ENCODE measurements around the gene TNK2.
"Not testable (repeated sequence)": the region's sequence is repeated elsewhere in the genome, so short reads cannot be mapped to it uniquely, and the experiment has no call there.

TNK2 gene

GRCh38 chr3:195850857-195851543 lies 57.4 kb downstream of the TNK2 start:
- DNase-seq (ENCODE audit: low read depth) = peak; percentile 80

- no peak for DNase-seq (ENCODE audit: low read depth)
These were observed 58.9 kb downstream of the TNK2 start for GRCh38 chr3:195849322-195850074.

- no peak for DNase-seq (ENCODE audit: low read depth)
These were observed 61.0 kb downstream of the TNK2 start for GRCh38 chr3:195847055-195847950.

GRCh38 chr3:195845483-195845882 lies 62.9 kb downstream of the TNK2 start:
- no peak for DNase-seq (ENCODE audit: low read depth)

GRCh38 chr3:195844671-195845218 lies 63.6 kb downstream of the TNK2 start:
- no peak for DNase-seq (ENCODE audit: low read depth)

GRCh38 chr3:195839260-195840010 lies 68.9 kb downstream of the TNK2 start:
- no peak for DNase-seq (ENCODE audit: low read depth)

- DNase-seq (ENCODE audit: low read depth) = no peak
These were observed 69.6 kb downstream of the TNK2 start for GRCh38 chr3:195838714-195839113.

- no peak for DNase-seq (ENCODE audit: low read depth)
These were observed 71.7 kb downstream of the TNK2 start for GRCh38 chr3:195836476-195837135.

GRCh38 chr3:195835791-195836190 lies 72.6 kb downstream of the TNK2 start:
- DNase-seq (ENCODE audit: low read depth) = no peak

- DNase-seq (ENCODE audit: low read depth) = no peak
These were observed 73.4 kb downstream of the TNK2 start for GRCh38 chr3:195834675-195835583.

GRCh38 chr3:195829897-195830254 lies 78.5 kb downstream of the TNK2 start:
- DNase-seq (ENCODE audit: low read depth) = no peak

GRCh38 chr3:195828762-195829161 lies 79.6 kb downstream of the TNK2 start:
- DNase-seq (ENCODE audit: low read depth) = no peak

- no peak for DNase-seq (ENCODE audit: low read depth)
These were observed 82.2 kb downstream of the TNK2 start for GRCh38 chr3:195825857-195826804.

GRCh38 chr3:195825191-195825588 lies 83.2 kb downstream of the TNK2 start:
- no peak for DNase-seq (ENCODE audit: low read depth)

GRCh38 chr3:195824425-195825190 lies 83.7 kb downstream of the TNK2 start:
- not testable (repeated sequence) for DNase-seq (ENCODE audit: low read depth)

- no peak for DNase-seq (ENCODE audit: low read depth)
These were observed 84.4 kb downstream of the TNK2 start for GRCh38 chr3:195823999-195824398.

GRCh38 chr3:195823280-195823679 lies 85.1 kb downstream of the TNK2 start:
- no peak for DNase-seq (ENCODE audit: low read depth)

- no peak for DNase-seq (ENCODE audit: low read depth)
These were observed 86.1 kb downstream of the TNK2 start for GRCh38 chr3:195822131-195822696.

Data from activated T-cell treated with anti-CD3 and anti-CD28 coated beads for 48 hours (primary cell).